OCI-LY1 (cell line): ENCODE measurements around the gene TRPC3.

Experiments
- H2AFZ ChIP-seq: fragments of 200-600 bp; sonication (generic), shearing (Covaris generic); 2 replicates; pipeline ENCODE4 v1.6.0; 2014; ENCODE audit warnings: antibody characterized with exemption, mild to moderate bottlenecking, low read length
- H3F3A ChIP-seq: fragments of 200-600 bp; sonication (generic), shearing (Covaris generic); 2 replicates; pipeline ENCODE4 v1.6.0; 2014; ENCODE audit warnings: mild to moderate bottlenecking, antibody characterized with exemption, low read length, moderate library complexity; ENCODE audit not compliant: insufficient read depth
- H3K27ac ChIP-seq: fragments of 200-600 bp; sonication (generic); 2 replicates; pipeline ENCODE4 v1.5.1; 2014; ENCODE audit warnings: low read length, mixed run types, mild to moderate bottlenecking, low read depth; ENCODE audit not compliant: poor library complexity, severe bottlenecking
- H3K27me3 ChIP-seq: fragments of 200-600 bp; sonication (generic); 2 replicates; pipeline ENCODE4 v1.6.0; 2014; ENCODE audit warnings: antibody characterized with exemption, mild to moderate bottlenecking, low read length, moderate library complexity; ENCODE audit not compliant: insufficient read depth
- H3K36me3 ChIP-seq: fragments of 200-600 bp; sonication (generic); 2 replicates; pipeline ENCODE4 v1.6.1; 2014; ENCODE audit warnings: mild to moderate bottlenecking, antibody characterized with exemption, low read length, moderate library complexity, mixed read lengths; ENCODE audit not compliant: insufficient read depth
- H3K4me1 ChIP-seq: fragments of 200-600 bp; sonication (generic); 2 replicates; pipeline ENCODE4 v1.5.1; 2014; ENCODE audit warnings: mild to moderate bottlenecking, low read length, moderate library complexity; ENCODE audit not compliant: insufficient read depth, severe bottlenecking
- H3K4me2 ChIP-seq: fragments of 200-600 bp; sonication (generic), shearing (Covaris generic); 2 replicates; pipeline ENCODE4 v1.6.1; 2014; ENCODE audit warnings: low read length
- H3K4me3 ChIP-seq: fragments of 200-600 bp; sonication (generic); 2 replicates; pipeline ENCODE4 v1.5.1; 2014; ENCODE audit warnings: low read length, low read depth, mild to moderate bottlenecking, mixed read lengths; ENCODE audit not compliant: poor library complexity, severe bottlenecking
- H3K79me2 ChIP-seq: fragments of 200-600 bp; shearing (Covaris generic); 2 replicates; pipeline ENCODE4 v1.6.1; 2016; ENCODE audit warnings: mixed run types, low read length, mixed read lengths; ENCODE audit not compliant: insufficient read depth
- H3K9ac ChIP-seq: fragments of 200-600 bp; sonication (generic), shearing (Covaris generic); 2 replicates; pipeline ENCODE4 v1.6.1; 2014; ENCODE audit warnings: mild to moderate bottlenecking, low read length, mixed read lengths
- H3K9me2 ChIP-seq: fragments of 200-600 bp; sonication (generic), shearing (Covaris generic); 2 replicates; pipeline ENCODE4 v1.6.1; 2014; ENCODE audit warnings: low read depth, mild to moderate bottlenecking, low read length, mixed read lengths
- H3K9me3 ChIP-seq: fragments of 200-600 bp; shearing (Covaris generic); 2 replicates; pipeline ENCODE4 v1.6.1; 2014; ENCODE audit warnings: low read length, mixed read lengths
- H4K20me1 ChIP-seq: fragments of 200-600 bp; sonication (generic), shearing (Covaris generic); 2 replicates; pipeline ENCODE4 v1.6.0; 2016; ENCODE audit warnings: mild to moderate bottlenecking, low read length; ENCODE audit not compliant: insufficient read depth
- CTCF ChIP-seq: fragments of 200-600 bp; sonication (generic), shearing (Covaris generic); IDR thresholded peaks from 2 replicates; pipeline ENCODE4 v1.5.1; 2017; ENCODE audit warnings: mild to moderate bottlenecking, antibody characterized with exemption, low read length, moderate library complexity, mixed read lengths
- EZH2 ChIP-seq: fragments of 200-600 bp; sonication (generic), shearing (Covaris generic); IDR thresholded peaks from 2 replicates; pipeline ENCODE4 v1.8.0; 2017; ENCODE audit warnings: borderline replicate concordance, mixed run types, mild to moderate bottlenecking, antibody characterized with exemption, low read length, moderate library complexity, mixed read lengths

The TRPC3 gene

GRCh38 chr4:121863799-121864198, 88.1 kb downstream of the TRPC3 start:
- no peaks in the 10 kb centered on the region for H3K4me1 ChIP-seq
- H4K20me1 ChIP-seq: no peaks in the 10 kb centered on the region
- no peaks in the 10 kb centered on the region for H3F3A ChIP-seq
- no peak overlapping the region for H3K4me3 ChIP-seq
- no peak overlapping the region for H3K27ac ChIP-seq
- H2AFZ ChIP-seq: no peak overlapping the region
- no peaks in the 10 kb centered on the region for H3K79me2 ChIP-seq
- H3K36me3 ChIP-seq: peaks cover 32% of the 10 kb centered on the region
- H3K4me2 ChIP-seq: no peak overlapping the region
- H3K9me3 ChIP-seq: no peaks in the 10 kb centered on the region
- TF ChIP-seq CTCF: no peak
- TF ChIP-seq EZH2: no peak
- H3K9ac ChIP-seq: no peak overlapping the region
- no peaks in the 10 kb centered on the region for H3K9me2 ChIP-seq
- H3K27me3 ChIP-seq: no peaks in the 10 kb centered on the region

- H3K4me2 ChIP-seq: no peak overlapping the region
- no peaks in the 10 kb centered on the region for H3K27me3 ChIP-seq
- no peaks in the 10 kb centered on the region for H3K9me2 ChIP-seq
- peaks cover 27% of the 10 kb centered on the region for H3K36me3 ChIP-seq
- no peaks in the 10 kb centered on the region for H3K9me3 ChIP-seq
- no peak overlapping the region for H3K4me3 ChIP-seq
- no peak overlapping the region for H3K27ac ChIP-seq
- H4K20me1 ChIP-seq: no peaks in the 10 kb centered on the region
- H3K9ac ChIP-seq: no peak overlapping the region
- no peaks in the 10 kb centered on the region for H3K79me2 ChIP-seq
- H2AFZ ChIP-seq: no peak overlapping the region
- no peaks in the 10 kb centered on the region for H3F3A ChIP-seq
- H3K4me1 ChIP-seq: no peaks in the 10 kb centered on the region
- TF ChIP-seq CTCF: no peak
- no peak for TF ChIP-seq EZH2
Measured at GRCh38 chr4:121861426-121861825, 90.4 kb downstream of the TRPC3 start.

GRCh38 chr4:121860121-121860520, 91.7 kb downstream of the TRPC3 start:
- H3K9ac ChIP-seq: no peak overlapping the region
- no peak overlapping the region for H3K4me3 ChIP-seq
- TF ChIP-seq EZH2 (no peak), CTCF (no peak)
- no peaks in the 10 kb centered on the region for H3K27me3 ChIP-seq
- no peaks in the 10 kb centered on the region for H3K4me1 ChIP-seq
- no peaks in the 10 kb centered on the region for H3K9me3 ChIP-seq
- H3F3A ChIP-seq: no peaks in the 10 kb centered on the region
- no peak overlapping the region for H2AFZ ChIP-seq
- H3K27ac ChIP-seq: no peak overlapping the region
- H4K20me1 ChIP-seq: no peaks in the 10 kb centered on the region
- peaks cover 19% of the 10 kb centered on the region; the same call in 1 of the 2 replicates for H3K36me3 ChIP-seq
- no peak overlapping the region for H3K4me2 ChIP-seq
- no peaks in the 10 kb centered on the region for H3K79me2 ChIP-seq
- H3K9me2 ChIP-seq: no peaks in the 10 kb centered on the region
